DND-41 (cell line): ENCODE measurements around the gene DNPH1.

ENCODE experiments used
- CTCF ChIP-seq: IDR thresholded peaks from 2 replicates; pipeline ENCODE4 v1.5.1; 2012; ENCODE audit warnings: borderline replicate concordance, low read length, moderate library complexity, mild to moderate bottlenecking; ENCODE audit not compliant: poor library complexity, severe bottlenecking; ENCODE audit errors: extremely low read depth
- EZH2 ChIP-seq: IDR thresholded peaks from 3 replicates; pipeline ENCODE4 v1.6.1; 2012; ENCODE audit warnings: borderline replicate concordance, low read depth, mild to moderate bottlenecking, moderate library complexity, low read length, inconsistent platforms; ENCODE audit not compliant: severe bottlenecking

DNA sequence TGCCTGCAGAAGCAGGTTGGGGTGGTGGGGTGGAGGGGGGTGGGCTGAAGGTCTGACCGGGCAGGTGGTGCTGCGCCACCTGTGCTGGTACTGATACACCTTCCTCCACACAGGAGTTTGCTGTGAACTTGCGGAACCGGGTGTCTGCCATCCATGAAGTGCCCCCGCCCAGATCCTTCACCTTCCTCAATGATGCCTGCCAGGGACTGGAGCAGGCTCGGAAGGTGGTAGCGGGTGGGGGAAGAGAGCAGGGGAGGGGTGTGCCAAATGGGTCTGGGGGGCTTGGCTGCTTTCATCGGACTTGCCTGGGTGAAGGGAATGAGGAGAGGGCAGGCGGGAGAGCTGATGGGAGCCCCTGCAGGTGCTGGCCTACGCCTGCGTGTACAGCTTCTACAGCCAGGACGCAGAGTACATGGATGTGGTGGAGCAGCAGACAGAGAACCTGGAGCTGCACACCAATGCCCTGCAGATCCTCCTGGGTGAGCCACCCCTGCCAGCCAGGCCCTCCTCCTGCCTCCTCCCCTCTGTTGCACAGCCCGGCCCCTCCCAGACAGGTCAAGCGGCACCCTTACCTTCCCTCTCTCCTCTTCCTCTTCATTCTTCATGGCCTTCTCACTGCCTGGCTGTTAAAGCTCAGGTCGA is 6.7 kb downstream of the DNPH1 start:
- TF ChIP-seq CTCF, result no peak
- TF ChIP-seq EZH2, result no peak
